ENCODE results near the gene ATP5ME.
"Not testable (repeated sequence)": the region's sequence is repeated elsewhere in the genome, so short reads cannot be mapped to it uniquely, and the experiment has no call there.

Gene ATP5ME

DNA sequence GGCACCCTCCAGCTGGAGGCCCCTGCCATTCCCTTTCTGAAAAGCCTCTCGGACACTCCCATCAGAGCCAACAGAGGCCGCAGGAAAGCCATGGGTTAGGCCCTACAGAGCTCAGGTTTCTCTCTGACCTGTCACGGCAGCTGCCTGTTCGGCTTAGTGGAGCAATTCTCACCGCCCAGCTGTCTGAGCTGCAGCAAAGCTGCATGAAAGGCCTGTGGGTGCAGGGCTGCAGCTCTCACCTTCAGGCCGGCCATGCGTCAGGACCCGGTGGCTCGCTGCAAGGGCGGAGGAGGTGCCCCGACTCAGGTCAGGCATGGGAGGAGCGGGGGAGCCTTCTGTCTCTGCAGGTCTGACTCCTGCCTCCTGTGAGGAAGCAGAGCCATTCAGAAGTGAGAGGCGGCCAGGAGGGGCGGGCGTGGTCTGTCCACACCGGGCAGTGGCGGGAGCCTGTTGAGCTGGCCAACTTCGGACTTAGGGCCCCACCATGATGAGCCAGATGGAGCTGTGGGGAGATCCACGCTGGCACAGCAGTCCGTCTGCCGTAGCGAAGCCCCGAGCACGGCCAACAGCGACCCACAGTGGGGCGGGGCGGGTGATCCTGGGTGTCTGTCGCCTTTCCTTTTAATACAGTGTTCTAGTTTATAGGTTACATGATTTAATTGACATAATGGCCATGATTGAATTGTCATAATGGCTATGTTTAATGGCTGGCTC, 25.3 kb downstream of the ATP5ME start:
- in situ Hi-C loops (cut with MboI; ENCODE audit: low pct_unique_long_range_greater_than_20kb, low sequenced_read_pairs, unreplicated experiment): no loop called here
- DNase-seq (ENCODE audit: low spot score): no peak
- TF ChIP-seq, protein P1, sequence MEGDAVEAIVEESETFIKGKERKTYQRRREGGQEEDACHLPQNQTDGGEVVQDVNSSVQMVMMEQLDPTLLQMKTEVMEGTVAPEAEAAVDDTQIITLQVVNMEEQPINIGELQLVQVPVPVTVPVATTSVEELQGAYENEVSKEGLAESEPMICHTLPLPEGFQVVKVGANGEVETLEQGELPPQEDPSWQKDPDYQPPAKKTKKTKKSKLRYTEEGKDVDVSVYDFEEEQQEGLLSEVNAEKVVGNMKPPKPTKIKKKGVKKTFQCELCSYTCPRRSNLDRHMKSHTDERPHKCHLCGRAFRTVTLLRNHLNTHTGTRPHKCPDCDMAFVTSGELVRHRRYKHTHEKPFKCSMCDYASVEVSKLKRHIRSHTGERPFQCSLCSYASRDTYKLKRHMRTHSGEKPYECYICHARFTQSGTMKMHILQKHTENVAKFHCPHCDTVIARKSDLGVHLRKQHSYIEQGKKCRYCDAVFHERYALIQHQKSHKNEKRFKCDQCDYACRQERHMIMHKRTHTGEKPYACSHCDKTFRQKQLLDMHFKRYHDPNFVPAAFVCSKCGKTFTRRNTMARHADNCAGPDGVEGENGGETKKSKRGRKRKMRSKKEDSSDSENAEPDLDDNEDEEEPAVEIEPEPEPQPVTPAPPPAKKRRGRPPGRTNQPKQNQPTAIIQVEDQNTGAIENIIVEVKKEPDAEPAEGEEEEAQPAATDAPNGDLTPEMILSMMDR (IDR thresholded peaks at IDR 0.05; ENCODE audit: extremely low read depth, insufficient read depth, missing control alignments): no peak

DNA sequence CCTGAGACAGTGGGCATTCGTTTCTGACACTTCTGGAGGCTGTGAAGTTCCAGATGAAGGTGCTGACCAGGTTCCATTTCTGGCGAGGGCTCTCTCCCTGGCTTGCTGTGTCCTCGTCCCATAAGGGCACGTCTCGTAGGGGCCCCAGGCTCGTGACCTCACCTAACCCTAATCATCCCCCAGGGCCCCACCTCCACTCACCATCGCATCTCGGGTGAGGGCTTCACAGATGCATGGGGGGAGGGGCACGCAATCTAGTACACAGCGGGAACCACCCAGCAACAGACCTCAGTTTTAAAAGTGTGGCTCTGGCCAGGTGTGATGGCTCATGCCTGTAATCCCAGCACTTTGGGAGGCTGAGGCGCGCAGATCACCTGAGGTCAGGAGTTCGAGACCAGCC, 26.6 kb downstream of the ATP5ME start:
- no peak for DNase-seq (ENCODE audit: low spot score)
- TF ChIP-seq, protein P1 (IDR thresholded peaks at IDR 0.05; ENCODE audit: extremely low read depth, insufficient read depth, missing control alignments): no peak
- in situ Hi-C loops (cut with MboI; ENCODE audit: low pct_unique_long_range_greater_than_20kb, low sequenced_read_pairs, unreplicated experiment): no loop called here

DNA sequence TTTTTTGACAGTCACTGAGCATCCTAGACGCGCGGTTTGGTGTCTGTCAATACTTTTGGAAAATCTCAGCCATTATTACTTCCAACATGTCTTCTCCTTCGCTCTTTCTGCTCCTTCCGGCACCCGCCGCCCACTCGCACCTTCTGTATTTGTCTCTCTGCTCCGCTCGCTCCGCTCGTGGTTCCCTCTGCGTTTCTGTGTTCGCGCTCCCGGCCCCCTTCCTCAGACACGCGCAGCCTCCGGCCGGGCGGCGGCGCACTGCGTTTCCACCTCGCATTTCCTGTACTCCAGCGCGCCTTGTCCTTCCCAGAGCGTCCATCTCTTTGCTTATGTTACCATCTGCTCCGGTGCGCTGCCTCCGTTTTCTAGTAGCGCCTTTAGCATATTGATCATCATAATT, 27.6 kb downstream of the ATP5ME start:
- no peak for DNase-seq (ENCODE audit: low spot score)
- in situ Hi-C loops (cut with MboI; ENCODE audit: low pct_unique_long_range_greater_than_20kb, low sequenced_read_pairs, unreplicated experiment): no loop called here
- TF ChIP-seq, protein P1 (IDR thresholded peaks at IDR 0.05; ENCODE audit: extremely low read depth, insufficient read depth, missing control alignments): no peak

DNA sequence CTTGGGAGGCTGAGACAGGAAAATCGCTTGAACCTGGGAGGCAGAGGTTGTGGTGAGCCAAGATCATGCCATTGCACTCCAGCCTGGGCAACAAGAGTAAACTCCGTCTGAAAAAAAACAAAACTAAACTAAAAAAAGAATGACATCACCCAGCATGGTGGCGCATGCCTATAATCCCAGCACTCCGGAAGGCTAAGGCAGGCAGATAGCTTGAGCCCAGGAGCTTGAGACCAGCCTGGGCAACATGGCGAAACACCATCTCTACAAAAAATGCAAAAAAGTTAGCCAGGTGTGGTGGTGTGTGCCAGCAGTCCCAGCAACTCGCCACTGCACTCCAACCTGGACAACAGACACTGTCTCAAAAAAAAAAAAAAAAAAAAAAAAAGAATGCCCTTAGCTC, 31.7 kb downstream of the ATP5ME start:
- in situ Hi-C loops (cut with MboI; ENCODE audit: low pct_unique_long_range_greater_than_20kb, low sequenced_read_pairs, unreplicated experiment); DNase-seq (ENCODE audit: low spot score): not testable (repeated sequence)

DNA sequence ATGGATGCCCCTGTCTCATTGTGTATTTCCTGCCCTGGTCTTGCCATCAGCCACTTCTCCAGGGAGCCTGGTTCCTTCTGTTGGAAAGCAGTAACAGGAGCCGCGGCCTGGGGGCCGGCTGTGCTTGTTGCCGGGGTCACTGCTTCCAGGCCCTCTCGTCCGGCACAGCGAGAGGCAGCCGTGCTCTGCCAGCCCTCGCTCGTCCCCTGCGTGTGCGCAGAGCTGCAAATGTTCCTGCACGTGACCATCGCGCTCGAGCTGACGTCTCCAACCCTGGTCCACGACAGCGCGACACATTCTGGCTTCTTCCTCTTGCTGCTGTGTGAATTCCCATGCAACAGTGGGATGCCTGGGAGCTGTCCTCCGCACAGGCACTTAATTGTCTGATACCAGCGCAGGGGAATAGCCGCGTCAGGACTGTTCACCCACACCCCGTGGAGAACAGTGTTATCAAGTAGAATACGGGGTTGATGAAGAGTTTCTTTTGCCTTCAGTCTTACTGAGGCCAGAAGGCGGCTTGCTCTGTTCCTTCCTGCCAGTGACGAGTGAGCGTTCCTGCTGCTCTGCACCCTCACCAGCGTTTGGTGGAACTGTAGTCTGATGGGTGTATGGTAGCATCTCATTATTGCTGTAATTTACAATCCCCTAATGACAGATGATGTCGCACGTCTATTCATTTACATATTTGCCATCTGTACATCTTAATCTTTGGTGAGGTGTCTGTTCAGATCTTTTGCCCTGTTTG, 36.4 kb downstream of the ATP5ME start:
- in situ Hi-C loops (cut with MboI; ENCODE audit: low pct_unique_long_range_greater_than_20kb, low sequenced_read_pairs, unreplicated experiment): no loop called here
- TF ChIP-seq, protein P1 (IDR thresholded peaks at IDR 0.05; ENCODE audit: extremely low read depth, insufficient read depth, missing control alignments): no peak
- DNase-seq (ENCODE audit: low spot score): no peak

DNA sequence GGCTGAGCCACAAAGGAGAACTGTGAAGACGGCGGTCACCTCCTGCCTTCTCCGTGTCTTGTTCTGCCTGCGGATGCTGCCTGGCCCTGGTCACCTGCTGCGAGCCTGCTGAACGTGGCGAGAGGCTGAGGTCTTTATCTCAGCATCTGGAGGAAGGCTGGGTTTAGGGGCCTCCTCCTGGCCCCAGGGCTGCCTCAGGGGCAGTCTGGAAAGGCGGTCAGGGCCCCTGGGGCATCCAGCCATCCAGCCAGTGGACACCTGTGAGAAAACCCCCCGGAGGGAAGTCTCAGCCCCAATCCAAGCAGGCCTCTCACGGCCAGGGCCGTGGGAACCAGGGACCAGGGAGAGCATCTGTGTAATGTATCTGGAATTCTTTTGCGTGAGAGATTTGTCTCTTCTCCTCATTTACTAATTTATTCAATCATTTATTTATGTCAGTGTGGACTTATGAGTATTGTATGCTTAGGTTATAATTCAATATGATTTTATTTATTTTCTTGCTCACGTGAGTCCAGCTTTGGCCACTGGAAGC, 37.4 kb downstream of the ATP5ME start:
- in situ Hi-C loops (cut with MboI; ENCODE audit: low pct_unique_long_range_greater_than_20kb, low sequenced_read_pairs, unreplicated experiment): no loop called here
- DNase-seq (ENCODE audit: low spot score): no peak
- TF ChIP-seq, protein P1 (IDR thresholded peaks at IDR 0.05; ENCODE audit: extremely low read depth, insufficient read depth, missing control alignments): no peak

Data from GM13977 (cell line).